ENCODE data around the gene KCND3.

KCND3 gene

DNA sequence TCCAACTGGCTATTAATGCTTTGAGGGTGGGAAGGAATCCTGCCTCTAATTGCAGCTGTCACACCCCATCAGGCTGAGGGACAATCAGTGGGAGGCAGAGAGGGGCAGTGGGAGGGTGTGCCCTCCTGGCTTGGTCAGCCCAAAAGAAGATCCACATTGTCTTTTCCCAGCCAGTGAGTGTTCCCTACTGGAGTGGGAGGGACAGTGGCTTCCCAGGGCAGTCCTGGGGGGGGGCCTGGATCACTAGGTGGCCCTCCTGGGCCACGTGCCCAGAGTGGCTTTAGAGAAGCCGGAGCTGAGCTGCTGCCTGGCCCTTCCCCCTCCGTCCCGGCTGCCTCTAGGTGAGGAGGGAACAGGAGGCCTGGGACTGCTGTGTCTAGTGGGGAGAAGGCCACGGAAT lies 264.3 kb downstream of the KCND3 start:
- peak in 8 of 14 donors; percentile 19 to 36 (median 26) for DNase-seq

DNA sequence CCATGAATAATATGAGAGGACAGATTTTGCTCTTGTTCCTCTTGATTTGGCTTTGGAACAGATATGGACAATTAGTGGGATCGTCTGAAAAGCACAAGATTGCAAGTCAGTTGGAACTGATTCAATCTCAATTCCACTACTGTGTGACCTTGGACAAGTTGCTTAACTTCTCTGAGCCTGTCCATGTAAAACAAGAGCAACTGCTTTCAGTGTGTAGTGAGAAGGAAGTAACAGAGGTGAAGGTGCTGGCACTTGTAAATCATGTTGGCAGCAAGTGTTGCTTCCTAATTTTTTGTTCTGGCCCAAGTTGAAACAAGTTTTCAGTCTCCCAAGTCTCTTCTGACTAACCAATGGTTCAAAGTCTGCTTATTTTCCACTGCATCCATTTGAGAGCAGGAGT lies 265.6 kb downstream of the KCND3 start:
- DNase-seq = no peak

DNA sequence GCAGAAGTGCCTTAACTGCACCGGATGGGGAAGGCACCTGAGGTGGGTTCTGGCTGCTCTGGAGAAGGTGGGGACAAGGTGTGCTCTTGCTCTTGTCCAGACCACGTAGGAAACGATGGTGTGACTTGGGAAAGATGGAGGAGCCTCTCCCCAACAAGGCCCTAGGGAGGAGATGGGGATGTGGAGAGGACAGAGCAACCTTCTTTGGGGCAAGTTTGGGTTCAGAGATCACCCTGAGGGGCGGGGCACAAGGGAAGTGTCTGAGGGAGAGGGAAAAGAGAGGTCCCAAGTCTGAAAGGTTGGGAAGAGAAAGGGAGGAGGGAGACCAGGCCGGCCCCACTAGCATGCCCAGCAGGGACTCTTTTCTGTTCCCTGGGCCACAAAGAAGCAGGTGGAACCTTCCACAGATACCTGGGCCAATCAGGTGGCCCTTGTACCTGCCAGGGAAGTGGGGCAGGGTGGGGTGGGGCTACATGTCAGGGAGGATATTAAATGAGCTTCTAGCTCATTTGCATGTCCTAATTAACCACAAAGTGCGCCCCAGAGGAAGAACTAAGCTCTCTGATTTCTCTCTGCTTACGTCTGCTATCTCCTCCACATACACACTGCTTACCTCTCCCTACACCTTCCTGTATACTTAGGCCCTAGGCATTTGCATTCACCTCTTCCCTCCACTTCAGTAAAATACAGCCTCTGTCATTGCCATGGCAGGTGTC lies 266.2 kb downstream of the KCND3 start:
- no peak for DNase-seq

DNA sequence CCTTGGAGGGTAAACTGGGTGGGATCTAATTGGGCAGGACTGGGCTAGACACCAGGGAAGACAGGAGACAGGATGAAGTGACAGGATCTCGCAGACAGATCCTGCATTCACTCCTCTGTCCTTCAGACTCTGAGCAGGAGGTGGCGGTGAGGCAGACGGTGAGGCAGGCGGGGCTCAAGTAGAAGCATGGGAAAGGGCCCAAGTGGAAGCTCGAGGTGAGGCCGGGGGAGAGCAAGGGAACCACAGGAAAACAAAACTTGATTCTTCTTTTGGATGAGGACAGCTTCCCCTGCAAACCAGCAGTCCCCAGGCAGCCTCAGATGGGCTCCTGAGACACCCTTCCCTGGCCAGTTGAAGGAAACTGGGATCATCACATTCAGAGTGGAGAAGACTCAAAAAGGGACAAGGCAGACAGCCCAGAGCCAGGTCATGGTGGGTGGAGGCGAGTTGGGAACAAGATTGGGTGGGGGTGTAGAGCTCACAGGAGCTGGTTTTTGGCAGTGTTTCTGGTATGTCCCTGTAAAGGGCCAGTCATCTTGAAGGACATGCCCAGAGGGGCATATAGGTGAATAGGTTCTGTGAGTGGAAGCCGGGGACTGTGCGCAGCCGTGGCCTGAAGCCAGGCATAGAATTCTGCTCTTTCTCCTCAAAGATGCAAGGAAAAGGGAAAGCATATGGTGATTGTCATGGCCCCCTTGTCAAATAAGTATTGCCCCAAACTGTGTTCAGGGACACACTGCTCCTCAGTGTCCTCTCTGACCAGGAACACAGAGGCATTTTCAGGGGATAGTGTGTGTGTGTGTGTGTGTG lies 268.3 kb downstream of the KCND3 start:
- DNase-seq = no peak
